GF-D8 (cell line): ENCODE results near the gene COL6A1.
"Not testable (repeated sequence)": the region's sequence is repeated elsewhere in the genome, so short reads cannot be mapped to it uniquely, and the experiment has no call there.

ENCODE experiments used
- DNase-seq: peaks from one replicate; lab custom pipeline; 2025; lab: John Stamatoyannopoulos, UW

Gene COL6A1

GRCh38 chr21:45947296-45947695, 34.3 kb upstream of the COL6A1 start:
- DNase-seq, result no peak

GRCh38 chr21:45947716-45948255, 33.8 kb upstream of the COL6A1 start:
- no peak for DNase-seq

- no peak for DNase-seq
These were observed 32.9 kb upstream of the COL6A1 start for GRCh38 chr21:45948576-45949141.

GRCh38 chr21:45949928-45950739, 31.4 kb upstream of the COL6A1 start:
- DNase-seq, result no peak

- DNase-seq, result no peak
These were observed 30.6 kb upstream of the COL6A1 start for GRCh38 chr21:45950740-45951515.

GRCh38 chr21:45951676-45952075, 29.9 kb upstream of the COL6A1 start:
- DNase-seq, result no peak

- DNase-seq, result not testable (repeated sequence)
These were observed 29.0 kb upstream of the COL6A1 start for GRCh38 chr21:45952527-45952926.

- no peak for DNase-seq
These were observed 28.6 kb upstream of the COL6A1 start for GRCh38 chr21:45952974-45953373.

- DNase-seq, result no peak
These were observed 27.3 kb upstream of the COL6A1 start for GRCh38 chr21:45954261-45954660.

- no peak for DNase-seq
These were observed 26.6 kb upstream of the COL6A1 start for GRCh38 chr21:45954921-45955320.

GRCh38 chr21:45957551-45957950, 24.0 kb upstream of the COL6A1 start:
- DNase-seq, result no peak

GRCh38 chr21:45957981-45958600, 23.5 kb upstream of the COL6A1 start:
- DNase-seq, result no peak

GRCh38 chr21:45959182-45959581, 22.4 kb upstream of the COL6A1 start:
- no peak for DNase-seq

- no peak for DNase-seq
These were observed 21.7 kb upstream of the COL6A1 start for GRCh38 chr21:45959779-45960390.

- not testable (repeated sequence) for DNase-seq
These were observed 20.2 kb upstream of the COL6A1 start for GRCh38 chr21:45961408-45961807.

GRCh38 chr21:45962531-45963231, 18.9 kb upstream of the COL6A1 start:
- DNase-seq, result no peak

GRCh38 chr21:45963232-45963570, 18.4 kb upstream of the COL6A1 start:
- no peak for DNase-seq

GRCh38 chr21:45964649-45965048, 16.9 kb upstream of the COL6A1 start:
- DNase-seq, result no peak

- DNase-seq, result no peak
These were observed 16.3 kb upstream of the COL6A1 start for GRCh38 chr21:45965084-45965809.

- DNase-seq, result no peak
These were observed 14.7 kb upstream of the COL6A1 start for GRCh38 chr21:45966791-45967394.
